Skeletal muscle satellite cell (primary cell): ENCODE data around the gene LRRC43. TPM values are rescaled to one million over a fixed set of nuclear protein-coding genes. Genes with fewer than 3 reads are reported as not detected.

Experiments used
- H3K27me3 ChIP-seq: 2 replicates; pipeline ENCODE4 v1.7.0; 2013; ENCODE audit warnings: low read length; ENCODE audit not compliant: control insufficient read depth, insufficient read depth
- H3K36me3 ChIP-seq: 2 replicates; pipeline ENCODE4 v1.7.0; 2013; ENCODE audit warnings: mild to moderate bottlenecking, control low read depth, low read length; ENCODE audit not compliant: insufficient read depth
- H3K4me1 ChIP-seq: 2 replicates; pipeline ENCODE4 v1.7.0; 2013; ENCODE audit warnings: low read length; ENCODE audit not compliant: control insufficient read depth, insufficient read depth
- H3K4me2 ChIP-seq: 2 replicates; pipeline ENCODE4 v1.7.0; 2013; ENCODE audit warnings: mild to moderate bottlenecking, low read length
- H3K4me3 ChIP-seq: 2 replicates; pipeline ENCODE4 v1.7.0; 2013; ENCODE audit warnings: low read length
- H3K9ac ChIP-seq: 2 replicates; pipeline ENCODE4 v1.7.0; 2013; ENCODE audit warnings: mild to moderate bottlenecking, low read depth, low read length, moderate library complexity
- H3K9me3 ChIP-seq: replicated peaks from 2 replicates; pipeline ENCODE4 v1.7.0; 2013; ENCODE audit warnings: mild to moderate bottlenecking, control low read depth, low read length
- total RNA-seq: library from RNA; depleted of rRNA; stranded (reverse); fragments of >200 nt; gene quantifications from 2 replicates; pipeline ENCODE4 v1.2.3, GENCODE V29; 2012; rRNA removed

LRRC43 gene
- total RNA-seq, result 1.1 TPM in 1 of 2 replicates, not detected in the other

DNA sequence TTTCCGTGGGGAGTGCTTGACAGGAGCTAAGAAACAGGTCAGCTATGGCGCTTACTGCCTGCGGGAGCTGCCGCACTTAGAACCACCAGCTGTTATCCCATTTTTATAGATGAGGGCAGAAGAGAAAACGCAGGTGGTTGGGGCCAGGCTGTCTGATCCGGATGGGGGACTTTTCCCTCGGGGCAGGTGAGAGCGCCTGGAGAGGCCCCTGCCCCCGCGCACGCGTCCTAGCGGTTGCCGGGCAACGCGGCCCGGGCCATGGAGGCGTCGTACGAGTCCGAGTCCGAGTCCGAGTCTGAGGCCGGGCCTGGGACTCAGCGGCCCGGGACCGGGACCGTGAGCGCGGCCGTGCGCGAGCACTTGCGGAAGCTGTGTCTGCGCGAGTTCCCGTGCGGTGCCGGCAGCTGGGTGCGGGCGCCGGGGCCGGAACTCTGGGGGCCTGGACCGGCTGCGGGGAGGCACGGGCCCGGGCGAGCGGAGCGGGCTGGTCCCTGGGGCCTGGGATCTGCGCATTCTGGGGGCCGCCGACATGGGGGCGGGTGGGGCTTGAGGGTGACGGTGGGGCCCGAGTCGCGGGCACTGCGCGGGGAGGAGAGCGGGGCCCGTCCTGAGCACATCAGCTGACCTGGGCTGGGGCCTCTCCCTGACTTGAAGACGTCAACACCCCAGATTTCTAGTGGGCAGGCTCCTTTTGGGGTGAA lies at the start of gene LRRC43:
LRRC43 (plus strand) TSS at position 237 of the 701 bp plus-strand sequence; CDS start at position 259, 22 bp downstream.
- H3K36me3 ChIP-seq, result no peaks in the 10 kb centered on the region
- no peaks in the 10 kb centered on the region for H3K27me3 ChIP-seq
- H3K4me2 ChIP-seq, result peak within 1 kb of the TSS; percentile 95
- peaks cover 5% of the 10 kb centered on the region for H3K4me1 ChIP-seq
- no peaks in the 10 kb centered on the region for H3K9me3 ChIP-seq
- peak within 1 kb of the TSS; percentile 72 for H3K4me3 ChIP-seq
- peak within 1 kb of the TSS; percentile 67 for H3K9ac ChIP-seq

GRCh38 chr12:122133192-122133950 lies 49.6 kb upstream of the LRRC43 start:
- H3K4me3 ChIP-seq, result no peak overlapping the region
- H3K27me3 ChIP-seq, result no peaks in the 10 kb centered on the region
- peaks cover 86% of the 10 kb centered on the region for H3K36me3 ChIP-seq
- H3K9ac ChIP-seq, result no peak overlapping the region
- H3K4me1 ChIP-seq, result peaks cover 16% of the 10 kb centered on the region
- H3K9me3 ChIP-seq, result no peaks in the 10 kb centered on the region
- no peak overlapping the region for H3K4me2 ChIP-seq

- Histone ChIP-seq H3K36me3 (peaks cover 82% of the 10 kb centered on the region), H3K9me3 (no peaks in the 10 kb centered on the region), H3K4me2 (no peak overlapping the region), H3K9ac (no peak overlapping the region), H3K4me3 (no peak overlapping the region), H3K4me1 (peaks cover 4% of the 10 kb centered on the region), H3K27me3 (no peaks in the 10 kb centered on the region)
These were observed 47.4 kb upstream of the LRRC43 start for GRCh38 chr12:122135437-122136031.

GRCh38 chr12:122137229-122137628 lies 45.7 kb upstream of the LRRC43 start:
- H3K4me3 ChIP-seq, result no peak overlapping the region
- H3K36me3 ChIP-seq, result peaks cover 85% of the 10 kb centered on the region
- no peak overlapping the region for H3K4me2 ChIP-seq
- H3K9me3 ChIP-seq, result no peaks in the 10 kb centered on the region
- H3K9ac ChIP-seq, result no peak overlapping the region
- no peaks in the 10 kb centered on the region for H3K27me3 ChIP-seq
- no peaks in the 10 kb centered on the region for H3K4me1 ChIP-seq

GRCh38 chr12:122137681-122138080 lies 45.2 kb upstream of the LRRC43 start:
- no peaks in the 10 kb centered on the region for H3K4me1 ChIP-seq
- no peaks in the 10 kb centered on the region for H3K27me3 ChIP-seq
- no peak overlapping the region for H3K4me2 ChIP-seq
- no peak overlapping the region for H3K9ac ChIP-seq
- H3K4me3 ChIP-seq, result no peak overlapping the region
- no peaks in the 10 kb centered on the region for H3K9me3 ChIP-seq
- H3K36me3 ChIP-seq, result peaks cover 85% of the 10 kb centered on the region

GRCh38 chr12:122138181-122138580 lies 44.7 kb upstream of the LRRC43 start:
- Histone ChIP-seq H3K4me1 (no peaks in the 10 kb centered on the region), H3K4me3 (no peak overlapping the region), H3K27me3 (no peaks in the 10 kb centered on the region), H3K4me2 (no peak overlapping the region), H3K9me3 (no peaks in the 10 kb centered on the region), H3K9ac (no peak overlapping the region), H3K36me3 (peaks cover 85% of the 10 kb centered on the region)

GRCh38 chr12:122138616-122139015 lies 44.3 kb upstream of the LRRC43 start:
- Histone ChIP-seq H3K27me3 (no peaks in the 10 kb centered on the region), H3K4me1 (no peaks in the 10 kb centered on the region), H3K9ac (no peak overlapping the region), H3K9me3 (no peaks in the 10 kb centered on the region), H3K36me3 (peaks cover 85% of the 10 kb centered on the region), H3K4me3 (no peak overlapping the region), H3K4me2 (no peak overlapping the region)

DNA sequence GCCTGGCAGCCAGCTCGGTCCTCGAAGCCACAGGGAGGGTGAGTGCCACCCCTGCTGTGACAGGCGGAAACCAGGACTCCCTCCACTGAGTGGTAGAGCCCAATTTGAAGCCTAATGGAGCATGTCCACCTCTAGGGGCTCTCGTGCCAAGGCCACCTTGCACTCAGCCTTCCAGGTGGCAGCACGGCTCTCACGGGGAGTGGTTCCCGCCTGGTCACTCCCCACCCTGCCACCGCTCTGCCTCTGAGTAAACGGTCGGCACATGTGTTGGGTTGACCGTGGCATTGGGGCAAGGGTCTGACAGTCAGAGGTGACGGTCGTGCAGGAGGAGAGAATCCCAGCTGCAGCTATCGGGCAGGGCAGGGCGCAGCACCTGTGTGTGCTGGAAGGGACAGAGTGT lies 43.7 kb upstream of the LRRC43 start:
- no peaks in the 10 kb centered on the region for H3K4me1 ChIP-seq
- no peaks in the 10 kb centered on the region for H3K9me3 ChIP-seq
- no peak overlapping the region for H3K9ac ChIP-seq
- no peak overlapping the region for H3K4me3 ChIP-seq
- H3K27me3 ChIP-seq, result no peaks in the 10 kb centered on the region
- peaks cover 85% of the 10 kb centered on the region for H3K36me3 ChIP-seq
- H3K4me2 ChIP-seq, result no peak overlapping the region

GRCh38 chr12:122139941-122140340 lies 43.0 kb upstream of the LRRC43 start:
- Histone ChIP-seq H3K36me3 (peaks cover 85% of the 10 kb centered on the region), H3K4me2 (no peak overlapping the region), H3K9ac (no peak overlapping the region), H3K27me3 (no peaks in the 10 kb centered on the region), H3K4me1 (no peaks in the 10 kb centered on the region), H3K4me3 (no peak overlapping the region), H3K9me3 (no peaks in the 10 kb centered on the region)

GRCh38 chr12:122140467-122141257 lies 42.3 kb upstream of the LRRC43 start:
- Histone ChIP-seq H3K9me3 (no peaks in the 10 kb centered on the region), H3K36me3 (peaks cover 78% of the 10 kb centered on the region), H3K9ac (no peak overlapping the region), H3K27me3 (no peaks in the 10 kb centered on the region), H3K4me1 (no peaks in the 10 kb centered on the region), H3K4me3 (no peak overlapping the region), H3K4me2 (no peak overlapping the region)
